Activated CD8-positive, alpha-beta memory T cell treated with anti-CD3 and anti-CD28 coated beads, Interleukin-2, amount 50 U/mL, for 24 hours (primary cell): ENCODE data around the gene AMPD3.
"Not testable (repeated sequence)": the region's sequence is repeated elsewhere in the genome, so short reads cannot be mapped to it uniquely, and the experiment has no call there.

Source experiments
- DNase-seq: peaks from one replicate; pipeline ENCODE4 v3.0.0-alpha.2; 2020; ENCODE audit errors: extremely low read depth

Gene AMPD3

GRCh38 chr11:10454878-10455631 lies at the start of gene AMPD3:
Gene AMPD3, plus strand, starts transcription at chr11:10455264. Its CDS starts 6,256 bp downstream, at chr11:10461520.
- DNase-seq = no peak

- no peak for DNase-seq
Observed at GRCh38 chr11:10405865-10406592, 49.0 kb upstream of the AMPD3 start.

GRCh38 chr11:10407055-10407454 lies 48.0 kb upstream of the AMPD3 start:
- DNase-seq = no peak

- no peak for DNase-seq
Observed at GRCh38 chr11:10407749-10408685, 47.0 kb upstream of the AMPD3 start.

- DNase-seq = no peak
Observed at GRCh38 chr11:10409207-10409661, 45.8 kb upstream of the AMPD3 start.

GRCh38 chr11:10410106-10410843 lies 44.8 kb upstream of the AMPD3 start:
- no peak for DNase-seq

- no peak for DNase-seq
Observed at GRCh38 chr11:10410844-10411200, 44.2 kb upstream of the AMPD3 start.

- DNase-seq = no peak
Observed at GRCh38 chr11:10412266-10412665, 42.8 kb upstream of the AMPD3 start.

- DNase-seq = no peak
Observed at GRCh38 chr11:10413268-10413667, 41.8 kb upstream of the AMPD3 start.

GRCh38 chr11:10414181-10414580 lies 40.9 kb upstream of the AMPD3 start:
- no peak for DNase-seq

- DNase-seq = no peak
Observed at GRCh38 chr11:10414659-10415058, 40.4 kb upstream of the AMPD3 start.

- DNase-seq = no peak
Observed at GRCh38 chr11:10415817-10416392, 39.2 kb upstream of the AMPD3 start.

- no peak for DNase-seq
Observed at GRCh38 chr11:10418259-10418949, 36.7 kb upstream of the AMPD3 start.

GRCh38 chr11:10418950-10419310 lies 36.1 kb upstream of the AMPD3 start:
- no peak for DNase-seq

- DNase-seq = no peak
Observed at GRCh38 chr11:10426475-10426874, 28.6 kb upstream of the AMPD3 start.

GRCh38 chr11:10428453-10428852 lies 26.6 kb upstream of the AMPD3 start:
- DNase-seq = no peak

- no peak for DNase-seq
Observed at GRCh38 chr11:10429526-10429925, 25.5 kb upstream of the AMPD3 start.

GRCh38 chr11:10432493-10432892 lies 22.6 kb upstream of the AMPD3 start:
- DNase-seq = no peak

GRCh38 chr11:10432971-10433370 lies 22.1 kb upstream of the AMPD3 start:
- no peak for DNase-seq

GRCh38 chr11:10436224-10436623 lies 18.8 kb upstream of the AMPD3 start:
- DNase-seq = no peak

GRCh38 chr11:10436683-10437082 lies 18.4 kb upstream of the AMPD3 start:
- DNase-seq = not testable (repeated sequence)
